Kidney tubule cell (primary cell): ENCODE data around the gene ERBIN.
A peak's percentile ranks its signal among the peaks of the same experiment; 100 is the strongest.
"Not testable (repeated sequence)": the region's sequence is repeated elsewhere in the genome, so short reads cannot be mapped to it uniquely, and the experiment has no call there.

ENCODE experiments used
- DNase-seq: peaks from one replicate; pipeline ENCODE4 v3.0.0-alpha.2; 2018; ENCODE audit warnings: low spot score

Gene ERBIN

GRCh38 chr5:66004216-66004615 lies 77.8 kb downstream of the ERBIN start:
- no peak for DNase-seq

- no peak for DNase-seq
Observed at GRCh38 chr5:66009277-66009676, 82.9 kb downstream of the ERBIN start.

DNA sequence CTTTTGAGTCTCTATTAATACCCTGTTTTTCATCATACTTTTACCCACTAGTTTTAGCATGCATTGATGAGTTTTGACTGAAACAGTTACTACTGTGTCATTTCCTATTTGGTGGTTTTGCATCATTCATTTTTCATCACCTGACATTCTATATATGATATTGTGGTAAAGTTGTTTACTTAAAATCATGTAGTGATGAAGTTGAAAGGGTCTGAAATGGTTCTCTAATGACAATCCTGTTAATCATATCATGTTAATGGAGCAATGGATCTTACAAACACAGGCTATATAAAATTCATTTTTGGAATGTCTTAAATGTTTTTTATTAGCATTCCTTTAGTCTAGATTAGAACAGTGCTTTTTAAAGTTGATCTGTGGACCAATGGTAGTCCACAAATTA lies 84.1 kb downstream of the ERBIN start:
- no peak for DNase-seq

- DNase-seq: no peak
Observed at GRCh38 chr5:66012271-66012670, 85.9 kb downstream of the ERBIN start.

- no peak for DNase-seq
Observed at GRCh38 chr5:66013397-66013796, 87.0 kb downstream of the ERBIN start.

DNA sequence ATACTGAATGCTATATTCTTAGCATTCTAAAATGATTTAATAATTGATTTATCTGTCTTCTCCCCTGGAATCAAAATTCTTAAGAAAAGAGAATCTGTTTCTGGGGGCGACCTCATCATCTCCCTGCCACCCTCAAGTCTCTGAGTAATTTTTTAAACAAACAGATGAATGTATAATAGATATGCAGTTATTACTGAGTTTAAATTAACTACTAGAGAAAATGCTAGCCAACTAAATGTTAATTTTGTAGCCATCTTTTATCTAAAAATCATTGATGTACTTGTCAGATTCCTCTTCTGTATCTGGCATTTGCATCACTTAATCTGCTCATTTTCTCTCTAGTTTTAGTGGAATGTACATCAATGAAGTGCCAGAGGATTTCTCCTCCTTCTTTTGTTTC lies 87.5 kb downstream of the ERBIN start:
- DNase-seq: no peak

- no peak for DNase-seq
Observed at GRCh38 chr5:66015196-66015960, 89.0 kb downstream of the ERBIN start.

- peak; percentile 13 for DNase-seq
Observed at GRCh38 chr5:66021585-66021984, 95.2 kb downstream of the ERBIN start.

GRCh38 chr5:66039296-66039695 lies 112.9 kb downstream of the ERBIN start:
- DNase-seq: no peak

DNA sequence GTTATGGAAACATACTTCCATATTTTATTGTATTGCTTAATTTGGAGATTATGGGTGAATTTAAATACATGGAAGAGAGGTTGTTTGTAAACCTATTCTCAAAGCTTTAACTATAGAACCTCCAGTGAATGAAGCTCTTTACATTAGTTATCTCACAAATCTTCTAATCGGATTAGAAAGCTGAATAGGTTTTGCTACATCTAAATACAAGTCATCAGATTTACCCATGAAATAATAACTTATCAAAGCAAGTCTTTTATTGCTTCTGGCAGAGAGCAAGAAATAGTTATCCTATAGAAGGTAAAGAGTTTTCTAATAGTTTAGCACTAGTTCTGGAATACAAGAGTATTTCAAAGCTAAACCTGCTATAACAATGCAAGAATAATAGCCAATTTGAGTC lies 113.3 kb downstream of the ERBIN start:
- no peak for DNase-seq

DNA sequence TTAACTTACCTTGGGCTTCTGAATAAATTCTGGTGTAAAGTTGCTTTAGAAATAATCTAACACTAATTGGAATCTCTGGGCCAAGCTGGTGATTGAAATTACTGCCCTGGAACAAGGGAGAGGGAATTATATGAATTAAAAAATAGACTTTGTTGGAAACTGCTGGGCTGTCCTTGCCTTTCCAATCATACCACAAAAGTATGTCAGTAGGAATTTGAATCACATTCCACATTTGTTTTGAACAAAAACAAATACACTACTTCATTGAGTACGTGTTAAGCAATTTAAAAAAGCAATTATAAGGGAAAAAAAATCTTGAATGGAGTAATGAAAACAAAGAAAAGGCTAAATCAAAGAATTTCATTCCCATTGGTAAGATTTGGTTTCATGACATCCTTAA lies 115.3 kb downstream of the ERBIN start:
- DNase-seq: no peak

DNA sequence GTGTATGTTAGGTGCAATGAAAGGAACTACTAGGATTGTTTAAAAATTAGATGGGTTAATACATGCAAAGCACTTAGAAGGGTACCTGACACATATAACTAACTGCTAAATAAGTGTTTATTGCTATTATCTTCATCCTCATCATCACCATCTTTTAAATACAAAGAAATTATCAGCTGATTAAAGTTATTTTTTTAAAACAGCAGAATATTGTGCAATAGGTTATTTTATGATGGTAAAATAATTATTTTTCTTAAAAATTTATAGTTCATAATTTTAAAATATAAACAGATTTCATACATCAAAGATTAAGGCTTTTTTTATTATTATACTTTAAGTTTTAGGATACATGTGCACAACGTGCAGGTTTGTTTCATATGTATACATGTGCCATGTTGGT lies 130.9 kb downstream of the ERBIN start:
- DNase-seq: no peak

GRCh38 chr5:66061320-66061719 lies 134.9 kb downstream of the ERBIN start:
- DNase-seq: not testable (repeated sequence)

DNA sequence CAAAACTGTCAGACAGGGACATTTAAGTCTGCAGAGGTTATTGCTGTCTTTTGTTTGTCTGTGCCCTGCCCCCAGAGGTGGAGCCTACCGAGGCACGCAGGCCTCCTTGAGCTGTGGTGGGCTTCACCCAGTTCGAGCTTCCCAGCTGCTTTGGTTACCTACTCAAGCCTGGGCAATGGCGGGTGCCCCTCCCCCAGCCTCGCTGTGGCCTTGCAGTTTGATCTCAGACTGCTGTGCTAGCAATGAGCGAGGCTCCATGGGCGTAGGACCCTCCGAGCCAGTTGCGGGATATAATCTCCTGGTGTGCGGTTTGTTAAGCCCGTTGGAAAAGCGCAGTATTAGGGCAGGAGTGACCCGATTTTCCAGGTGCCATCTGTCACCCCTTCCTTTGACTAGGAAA lies 136.7 kb downstream of the ERBIN start:
- DNase-seq: not testable (repeated sequence)

- DNase-seq: peak; percentile 6
Observed at GRCh38 chr5:66066826-66067225, 140.5 kb downstream of the ERBIN start.

DNA sequence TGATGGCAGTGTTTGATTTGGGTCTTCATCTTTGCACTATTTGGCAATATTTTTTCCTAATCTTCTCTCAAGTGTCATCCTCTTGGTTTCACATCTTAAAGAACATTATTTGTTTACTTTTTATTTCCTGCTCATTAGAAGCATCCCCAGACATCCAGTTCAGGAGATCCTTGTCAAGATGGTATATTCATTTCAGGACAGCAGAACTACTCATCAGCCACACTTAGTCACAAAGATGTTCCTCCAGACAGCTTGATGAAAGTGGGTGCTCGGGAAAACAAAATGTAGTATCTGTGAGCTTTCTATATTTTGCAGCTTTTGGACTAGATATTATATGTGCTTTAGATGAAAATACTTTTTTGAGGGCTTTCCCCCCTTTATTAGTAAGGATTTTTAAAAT lies 145.7 kb downstream of the ERBIN start:
- DNase-seq: no peak

GRCh38 chr5:66074901-66075300 lies 148.5 kb downstream of the ERBIN start:
- no peak for DNase-seq

DNA sequence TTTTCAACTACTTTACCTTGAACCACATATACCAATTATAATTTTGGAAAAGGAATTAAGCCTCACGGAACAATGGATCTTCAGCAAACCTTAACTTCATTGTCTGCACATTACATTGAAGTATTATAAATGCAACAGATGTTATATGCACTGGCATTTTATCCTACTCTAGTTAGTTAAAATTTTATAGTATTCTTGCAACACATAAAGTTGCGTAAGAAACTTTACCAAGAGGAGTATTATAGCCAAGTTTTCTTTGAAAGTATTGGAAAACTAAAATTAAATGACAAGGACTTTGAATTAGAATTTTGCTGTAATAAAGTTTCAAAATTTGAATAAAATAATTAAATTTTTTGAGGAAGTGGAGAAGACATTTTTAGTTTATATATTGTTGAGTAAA lies 154.3 kb downstream of the ERBIN start:
- DNase-seq: no peak

- no peak for DNase-seq
Observed at GRCh38 chr5:66089384-66089783, 163.0 kb downstream of the ERBIN start.

GRCh38 chr5:66100851-66101250 lies 174.5 kb downstream of the ERBIN start:
- no peak for DNase-seq

DNA sequence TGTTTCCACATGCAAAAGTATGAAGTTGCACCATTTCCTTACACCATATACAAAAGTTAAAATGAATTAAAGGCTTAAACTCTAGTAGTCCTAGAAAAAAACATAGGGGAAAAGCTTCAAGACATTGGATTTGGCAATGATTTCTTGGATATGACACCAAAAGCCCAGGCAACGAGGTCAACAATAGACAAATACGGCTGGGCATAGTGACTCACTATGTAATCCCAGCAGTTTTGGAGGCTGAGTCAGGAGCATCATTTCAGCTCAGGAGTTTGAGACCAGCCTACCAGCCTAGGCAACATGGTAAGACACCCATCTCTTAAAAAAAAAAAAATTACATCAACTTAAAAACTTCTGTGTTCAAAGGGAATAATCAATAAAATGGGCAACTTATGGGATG lies 186.8 kb downstream of the ERBIN start:
- peak; percentile 80 for DNase-seq

GRCh38 chr5:66118304-66118703 lies 191.9 kb downstream of the ERBIN start:
- no peak for DNase-seq

- DNase-seq: peak; percentile 49
Observed at GRCh38 chr5:66122379-66123034, 196.1 kb downstream of the ERBIN start.

GRCh38 chr5:66129144-66129543 lies 202.8 kb downstream of the ERBIN start:
- no peak for DNase-seq
